GM19193 (cell line): Measurements from ENCODE around the gene CSF2RB.

ENCODE experiments used
- POLR2A ChIP-seq: IDR thresholded peaks from 4 replicates; pipeline ENCODE4 v1.6.1; 2011; ENCODE audit not compliant: insufficient read depth, insufficient read length; ENCODE audit errors: extremely low read depth

CSF2RB gene

GRCh38 chr22:36922711-36923110 is 9.3 kb downstream of the CSF2RB start:
- TF ChIP-seq POLR2A: no peak

- TF ChIP-seq POLR2A: no peak
Measured at GRCh38 chr22:36923131-36923788, 9.8 kb downstream of the CSF2RB start.

GRCh38 chr22:36924151-36924698 is 10.8 kb downstream of the CSF2RB start:
- no peak for TF ChIP-seq POLR2A

GRCh38 chr22:36925388-36926290 is 12.2 kb downstream of the CSF2RB start:
- no peak for TF ChIP-seq POLR2A

- no peak for TF ChIP-seq POLR2A
Measured at GRCh38 chr22:36926309-36926708, 12.9 kb downstream of the CSF2RB start.

GRCh38 chr22:36926721-36927435 is 13.4 kb downstream of the CSF2RB start:
- TF ChIP-seq POLR2A: no peak

GRCh38 chr22:36927671-36928070 is 14.2 kb downstream of the CSF2RB start:
- no peak for TF ChIP-seq POLR2A

- no peak for TF ChIP-seq POLR2A
Measured at GRCh38 chr22:36928196-36928595, 14.8 kb downstream of the CSF2RB start.

GRCh38 chr22:36928786-36929535 is 15.5 kb downstream of the CSF2RB start:
- TF ChIP-seq POLR2A: no peak

GRCh38 chr22:36929621-36930020 is 16.2 kb downstream of the CSF2RB start:
- TF ChIP-seq POLR2A: no peak

GRCh38 chr22:36930041-36930935 is 16.9 kb downstream of the CSF2RB start:
- no peak for TF ChIP-seq POLR2A

GRCh38 chr22:36931446-36931845 is 18.0 kb downstream of the CSF2RB start:
- TF ChIP-seq POLR2A: no peak

GRCh38 chr22:36933629-36934417 is 20.4 kb downstream of the CSF2RB start:
- TF ChIP-seq POLR2A: no peak
